OCI-LY7 (cell line): ENCODE results near the gene RFPL2. TPM values are rescaled to one million over a fixed set of nuclear protein-coding genes. Genes with fewer than 3 reads are reported as not detected.

Experiments
- BruUV-seq: library from RNA; stranded (reverse); fragments of 400-500 nt; replicated peaks from 2 replicates; lab custom pipeline; 2021; lab: Mats Ljungman, UMichigan
- CTCF ChIA-PET: fragments of 300-600 bp; sonication (Branson Sonifier 250); formaldehyde crosslinking; loops from one replicate; lab custom pipeline; 2022; ENCODE audit warnings: antibody characterized with exemption; ENCODE audit not compliant: unreplicated experiment; lab: Charles Lee
- POLR2A ChIA-PET: fragments of 300-600 bp; sonication (Branson Sonifier 250); formaldehyde crosslinking; loops from one replicate; lab custom pipeline; 2022; ENCODE audit warnings: antibody characterized with exemption; lab: Charles Lee
- DNase-seq: peaks from one replicate; pipeline ENCODE4 v3.0.0-alpha.2; 2015; ENCODE audit warnings: low spot score
- H2AFZ ChIP-seq: fragments of 200-600 bp; sonication (generic), shearing (Covaris generic); 2 replicates; pipeline ENCODE4 v1.6.1; 2014; ENCODE audit warnings: mild to moderate bottlenecking, antibody characterized with exemption, low read length, moderate library complexity
- H3K27ac ChIP-seq: fragments of 200-600 bp; sonication (generic); 2 replicates; pipeline ENCODE4 v1.5.1; 2014; ENCODE audit warnings: mixed run types, low read depth, mild to moderate bottlenecking, moderate library complexity, low read length, inconsistent platforms; ENCODE audit not compliant: poor library complexity, severe bottlenecking
- H3K36me3 ChIP-seq: fragments of 200-600 bp; sonication (generic); 2 replicates; pipeline ENCODE4 v1.6.1; 2014; ENCODE audit warnings: mild to moderate bottlenecking, antibody characterized with exemption, low read length, moderate library complexity, mixed read lengths; ENCODE audit not compliant: insufficient read depth
- H3K4me1 ChIP-seq: fragments of 200-600 bp; sonication (generic); 2 replicates; pipeline ENCODE4 v1.5.1; 2014; ENCODE audit warnings: mild to moderate bottlenecking, low read length; ENCODE audit not compliant: insufficient read depth, poor library complexity, severe bottlenecking
- H3K4me2 ChIP-seq: fragments of 200-600 bp; sonication (generic); 2 replicates; pipeline ENCODE4 v1.6.1; 2014; ENCODE audit warnings: mild to moderate bottlenecking, low read length
- H3K4me3 ChIP-seq: fragments of 200-600 bp; sonication (generic); 2 replicates; pipeline ENCODE4 v1.5.1; 2014; ENCODE audit warnings: mild to moderate bottlenecking, low read depth, low read length; ENCODE audit not compliant: poor library complexity, severe bottlenecking
- H3K79me2 ChIP-seq: fragments of 200-600 bp; sonication (generic); 2 replicates; pipeline ENCODE4 v1.6.1; 2016; ENCODE audit warnings: low read depth, mild to moderate bottlenecking, low read length, moderate library complexity, mixed read lengths; ENCODE audit not compliant: insufficient read depth
- H3K9me2 ChIP-seq: fragments of 200-600 bp; sonication (generic); 2 replicates; pipeline ENCODE4 v1.6.1; 2016; ENCODE audit warnings: mild to moderate bottlenecking, low read length, mixed read lengths; ENCODE audit not compliant: insufficient read depth
- H3K9me3 ChIP-seq: fragments of 200-600 bp; sonication (generic); 2 replicates; pipeline ENCODE4 v1.6.1; 2014; ENCODE audit warnings: mild to moderate bottlenecking, mixed run types, low read length, mixed read lengths
- H4K20me1 ChIP-seq: fragments of 200-600 bp; sonication (generic); 2 replicates; pipeline ENCODE4 v1.6.1; 2014; ENCODE audit warnings: mild to moderate bottlenecking, antibody characterized with exemption, low read length, moderate library complexity, mixed read lengths; ENCODE audit not compliant: insufficient read depth
- CTCF ChIP-seq: fragments of 200-600 bp; sonication (generic); conservative IDR thresholded peaks from 2 replicates; pipeline ENCODE4 v1.5.1; 2014; ENCODE audit warnings: mild to moderate bottlenecking, antibody characterized with exemption, low read length, moderate library complexity, mixed read lengths
- EZH2phosphoT487 ChIP-seq: fragments of 200-600 bp; sonication (generic); IDR thresholded peaks from 2 replicates; pipeline ENCODE4 v1.6.1; 2018; ENCODE audit warnings: low read depth, borderline replicate concordance, mild to moderate bottlenecking, mixed run types, antibody characterized with exemption, low read length, moderate library complexity, mixed read lengths
- intact Hi-C: fragments of 100-400 bp; cut with micrococcal nuclease; formaldehyde crosslinking; loops from one replicate; pipeline ENCODE4 v1.10.0; 2022; ENCODE audit not compliant: unreplicated experiment
- total RNA-seq, 2 experiments: library from RNA; depleted of rRNA in 1 of 2; stranded (reverse); fragments of >200 nt in 1 of 2; shearing (Covaris generic) in 1 of 2; gene quantifications; 2 replicates each; pipeline ENCODE4 v1.2.3, GENCODE V29; 2014 to 2022

RFPL2 gene
- total RNA-seq, 2 experiments from 2014 or later, result not detected

DNA sequence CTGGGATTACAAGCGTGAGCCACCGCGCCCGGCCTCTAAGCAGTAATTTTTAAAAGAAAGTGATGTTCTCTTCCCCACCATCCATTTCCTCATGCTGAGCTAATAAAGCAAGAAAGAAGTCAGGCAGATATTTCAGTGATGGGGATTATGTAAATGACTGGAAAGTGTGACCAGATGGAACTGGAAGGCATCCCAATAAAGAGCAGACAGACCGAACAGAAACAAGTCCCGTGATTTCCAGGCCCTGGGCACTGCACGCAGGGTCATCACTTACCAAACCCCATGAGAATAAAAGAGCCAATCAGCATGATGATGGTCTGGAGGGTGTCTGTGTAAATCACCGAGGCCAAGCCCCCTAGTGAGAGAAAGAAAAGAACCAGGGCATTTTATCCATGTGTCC lies 32.1 kb upstream of the RFPL2 start:
- Histone ChIP-seq H4K20me1 (no peaks in the 10 kb centered on the region), H3K9me2 (no peaks in the 10 kb centered on the region), H3K36me3 (no peaks in the 10 kb centered on the region), H3K4me3 (no peak overlapping the region), H2AFZ (no peak overlapping the region), H3K27ac (no peak overlapping the region), H3K79me2 (no peaks in the 10 kb centered on the region), H3K4me2 (no peak overlapping the region), H3K4me1 (no peaks in the 10 kb centered on the region), H3K9me3 (no peaks in the 10 kb centered on the region)
- DNase-seq, result no peak
- no TSS peak for BruUV-seq
- ChIA-PET CTCF (no interaction called here), POLR2A (no interaction called here)
- intact Hi-C loops, result no loop called here
- TF ChIP-seq EZH2phosphoT487 (no peak), CTCF (no peak)

DNA sequence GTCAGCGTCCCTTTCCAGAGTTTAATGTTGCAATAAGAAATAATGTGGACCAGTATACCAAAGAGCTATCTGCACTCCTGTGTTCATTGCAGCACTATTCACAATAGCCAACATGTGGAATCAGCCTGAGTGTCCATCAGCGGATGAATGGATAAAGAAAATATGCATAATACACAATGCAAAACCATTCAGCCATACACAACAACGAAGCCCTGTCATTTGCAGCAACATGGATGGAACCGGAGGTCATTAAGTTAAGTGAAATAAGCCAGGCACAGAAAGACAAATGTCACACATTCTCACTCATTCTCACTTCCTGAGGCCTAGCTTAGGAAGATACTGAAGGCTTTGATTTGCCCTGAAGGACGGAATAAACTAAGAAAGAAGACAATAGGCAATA lies 28.2 kb upstream of the RFPL2 start:
- DNase-seq, result no peak
- no peaks in the 10 kb centered on the region for H3K9me3 ChIP-seq
- no peaks in the 10 kb centered on the region for H3K4me1 ChIP-seq
- ChIA-PET POLR2A (no interaction called here), CTCF (no interaction called here)
- H3K4me2 ChIP-seq, result no peak overlapping the region
- TF ChIP-seq CTCF (no peak), EZH2phosphoT487 (no peak)
- H2AFZ ChIP-seq, result no peak overlapping the region
- H3K9me2 ChIP-seq, result no peaks in the 10 kb centered on the region
- no TSS peak for BruUV-seq
- no peaks in the 10 kb centered on the region for H3K36me3 ChIP-seq
- no peaks in the 10 kb centered on the region for H3K79me2 ChIP-seq
- intact Hi-C loops, result no loop called here
- H3K27ac ChIP-seq, result no peak overlapping the region
- H3K4me3 ChIP-seq, result no peak overlapping the region
- no peaks in the 10 kb centered on the region for H4K20me1 ChIP-seq

GRCh38 chr22:32232191-32232830 lies 27.4 kb upstream of the RFPL2 start:
- intact Hi-C loops, result no loop called here
- Histone ChIP-seq H3K27ac (no peak overlapping the region), H3K9me3 (no peaks in the 10 kb centered on the region), H3K4me3 (no peak overlapping the region), H4K20me1 (no peaks in the 10 kb centered on the region), H2AFZ (no peak overlapping the region), H3K9me2 (no peaks in the 10 kb centered on the region), H3K4me2 (no peak overlapping the region), H3K4me1 (no peaks in the 10 kb centered on the region), H3K79me2 (no peaks in the 10 kb centered on the region), H3K36me3 (no peaks in the 10 kb centered on the region)
- POLR2A ChIA-PET, result interaction anchor here (0.6 kb wide), 1 partner anchor 98 kb away, joined by 3 read pairs; no protein-coding TSS in a partner anchor
- TF ChIP-seq EZH2phosphoT487 (no peak), CTCF (no peak)
- CTCF ChIA-PET, result no interaction called here
- no peak for DNase-seq
- BruUV-seq, result no TSS peak
